Liver (tissue), 9 donors: ENCODE data around the gene LHFPL2. TPM values are rescaled to one million over a fixed set of nuclear protein-coding genes. Genes with fewer than 3 reads are reported as not detected.

ENCODE experiments used
- DNase-seq: peaks from one replicate; pipeline ENCODE4 v3.0.0-alpha.2; 2017; ENCODE audit warnings: low spot score
- H3K27ac ChIP-seq, 2 donors: one replicate each; pipeline ENCODE4 v1.7.0; 2013; ENCODE audit warnings: inconsistent platforms in 2 of 2, low read length in 2 of 2, control low read depth in 1 of 2, low read depth in 1 of 2, mild to moderate bottlenecking in 1 of 2
- H3K27me3 ChIP-seq, 4 donors: one replicate each; pipeline versions ENCODE4 v1.6.1 to v1.7.0; 2013; ENCODE audit warnings: low read length in 3 of 4, inconsistent platforms in 1 of 4, mild to moderate bottlenecking in 1 of 4, moderate library complexity in 1 of 4; ENCODE audit not compliant: control insufficient read depth in 4 of 4, insufficient read depth in 4 of 4
- H3K36me3 ChIP-seq, 4 donors: one replicate each; pipeline versions ENCODE4 v1.6.1 to v1.7.0; 2013; ENCODE audit warnings: low read length in 3 of 4, mild to moderate bottlenecking in 3 of 4, low read depth in 1 of 4, moderate library complexity in 1 of 4; ENCODE audit not compliant: control insufficient read depth in 4 of 4, insufficient read depth in 3 of 4
- H3K4me1 ChIP-seq, 4 donors: one replicate each; pipeline versions ENCODE4 v1.6.1 to v1.7.0; 2013; ENCODE audit warnings: low read length in 3 of 4, mild to moderate bottlenecking in 3 of 4, moderate library complexity in 1 of 4; ENCODE audit not compliant: control insufficient read depth in 4 of 4, insufficient read depth in 4 of 4
- H3K4me3 ChIP-seq, 3 donors: one replicate each; pipeline versions ENCODE4 v1.6.1 to v1.7.0; 2013; ENCODE audit warnings: low read length in 3 of 3, control low read depth in 1 of 3, low read depth in 1 of 3, mild to moderate bottlenecking in 1 of 3
- H3K9ac ChIP-seq, 2 donors: one replicate each; pipeline ENCODE4 v1.7.0; 2013; ENCODE audit warnings: low read length in 2 of 2, mild to moderate bottlenecking in 2 of 2, moderate library complexity in 2 of 2, control low read depth in 1 of 2, low read depth in 1 of 2
- H3K9me3 ChIP-seq, 4 donors: one replicate each; pipeline versions ENCODE4 v1.6.1 to v1.7.0; 2013; ENCODE audit warnings: low read length in 3 of 4; ENCODE audit not compliant: control insufficient read depth in 4 of 4
- ATF3 ChIP-seq: IDR thresholded peaks from 2 replicates; pipeline ENCODE4 v1.6.1; 2016; ENCODE audit warnings: antibody characterized with exemption
- CTCF ChIP-seq: fragments of 150-350 bp; IDR thresholded peaks from 2 replicates; pipeline ENCODE4 v1.5.1; 2017; ENCODE audit warnings: improper control_type of control experiment, low read depth, low read length; ENCODE audit not compliant: missing input control
- EGR1 ChIP-seq, 2 donors: IDR thresholded peaks; 2 replicates each; pipeline ENCODE4 v1.6.1; 2016 to 2018; ENCODE audit warnings: antibody characterized with exemption in 2 of 2, low read depth in 2 of 2
- FOXA1 ChIP-seq: IDR thresholded peaks from 2 replicates; pipeline ENCODE4 v1.6.1; 2016; ENCODE audit warnings: antibody characterized with exemption
- FOXA2 ChIP-seq: IDR thresholded peaks from 2 replicates; pipeline ENCODE4 v1.6.1; 2016; ENCODE audit warnings: antibody characterized with exemption
- GABPA ChIP-seq, 2 donors: IDR thresholded peaks in 1 of 2; conservative IDR thresholded peaks in 1 of 2; 2 replicates each; pipeline ENCODE4 v1.6.1; 2016; ENCODE audit warnings: antibody characterized with exemption in 2 of 2, mild to moderate bottlenecking in 1 of 2, moderate library complexity in 1 of 2
- HNF4G ChIP-seq: IDR thresholded peaks from 2 replicates; pipeline ENCODE4 v1.6.1; 2016; ENCODE audit warnings: antibody characterized with exemption
- JUND ChIP-seq, 2 donors: IDR thresholded peaks; 2 replicates each; pipeline ENCODE4 v1.6.1; 2016; ENCODE audit warnings: antibody characterized with exemption in 2 of 2
- MAX ChIP-seq: IDR thresholded peaks from 2 replicates; pipeline ENCODE4 v1.6.1; 2016; ENCODE audit warnings: antibody characterized with exemption
- NR2F2 ChIP-seq: IDR thresholded peaks from 2 replicates; pipeline ENCODE4 v1.6.1; 2016; ENCODE audit warnings: antibody characterized with exemption
- RAD21 ChIP-seq, 2 donors: IDR thresholded peaks; 2 replicates each; pipeline ENCODE4 v1.6.1; 2016; ENCODE audit warnings: antibody characterized with exemption in 2 of 2, mild to moderate bottlenecking in 2 of 2
- REST ChIP-seq: IDR thresholded peaks from 2 replicates; pipeline ENCODE4 v1.6.1; 2016; ENCODE audit warnings: antibody characterized with exemption, mild to moderate bottlenecking
- RXRA ChIP-seq, 2 donors: IDR thresholded peaks; 2 replicates each; pipeline ENCODE4 v1.6.1; 2017 to 2018; ENCODE audit warnings: antibody characterized with exemption in 2 of 2, mild to moderate bottlenecking in 1 of 2
- TAF1 ChIP-seq: conservative IDR thresholded peaks from 2 replicates; pipeline ENCODE4 v1.6.1; 2016; ENCODE audit warnings: antibody characterized with exemption, mild to moderate bottlenecking
- YY1 ChIP-seq: IDR thresholded peaks from 2 replicates; pipeline ENCODE4 v1.6.1; 2016; ENCODE audit warnings: antibody characterized with exemption, mild to moderate bottlenecking
- ZBTB33 ChIP-seq: IDR thresholded peaks from 2 replicates; pipeline ENCODE4 v1.6.1; 2016; ENCODE audit warnings: antibody characterized with exemption
- WGBS: extraction: QIAGEN DNeasy Blood & Tissue Kit; methylation state at CpG from one replicate; pipeline ENCODE4 v1.1.7; 2013; 5-methylcytosine and 5-hydroxymethylcytosine counted together
- polyA plus RNA-seq, 2 donors: library from polyadenylated mRNA; stranded (reverse) in 1 of 2; unstranded in 1 of 2; fragments of 200-250 nt in 1 of 2; fragments of >200 nt in 1 of 2; fragmentation: Nextera tagmentation in 1 of 2; extraction: Ambion mirVana in 1 of 2; gene quantifications; one replicate each; pipeline versions ENCODE4 v1.2.1 to v1.2.3, GENCODE V29; 2013 to 2015
- total RNA-seq, 2 donors: library from RNA; depleted of rRNA; stranded (reverse); fragments of >200 nt; gene quantifications; one replicate each; pipeline ENCODE4 v1.2.3, GENCODE V29; 2014
- donor health status: healthy.
- donor health status: healthy.
- donor health status: healthy.
- donor health status: healthy.
- donor health status: healthy.

The LHFPL2 gene
- total and polyA plus RNA-seq, 4 donors: 1.6 to 9.4 (median 5.6) TPM

- no peaks in the 10 kb centered on the region for H3K4me1 ChIP-seq
- TF ChIP-seq FOXA1: no peak
- TF ChIP-seq HNF4G: no peak
- no peak for TF ChIP-seq TAF1
- TF ChIP-seq CTCF: no peak
- no peak for TF ChIP-seq JUND (IDR thresholded peaks at IDR 0.05)
- no peak for TF ChIP-seq FOXA2
- TF ChIP-seq YY1: no peak
- TF ChIP-seq NR2F2: no peak
- TF ChIP-seq ZBTB33: no peak
- no peak for TF ChIP-seq REST
- H3K4me3 ChIP-seq: no peak overlapping the region
- H3K9me3 ChIP-seq: no peaks in the 10 kb centered on the region
- no peaks in the 10 kb centered on the region for H3K36me3 ChIP-seq
- WGBS: 90% methylated on average over 3 of the region's 3 CpGs
- DNase-seq: no peak
- H3K27ac ChIP-seq: no peak overlapping the region
- no peak overlapping the region for H3K9ac ChIP-seq
- H3K27me3 ChIP-seq: no peaks in the 10 kb centered on the region
Observed at GRCh38 chr5:78610636-78611035, 37.9 kb downstream of the LHFPL2 start.

- Histone ChIP-seq H3K27me3 (no peaks in the 10 kb centered on the region), H3K9me3 (no peaks in the 10 kb centered on the region), H3K9ac (no peak overlapping the region), H3K4me1 (no peaks in the 10 kb centered on the region), H3K4me3 (no peak overlapping the region), H3K36me3 (no peaks in the 10 kb centered on the region), H3K27ac (no peak overlapping the region)
- no peak for DNase-seq
- TF ChIP-seq HNF4G (no peak), NR2F2 (no peak), RAD21 (IDR thresholded peaks at IDR 0.05) (no peak), EGR1 (IDR thresholded peaks at IDR 0.05; ENCODE audit: low read depth in 2 of 2) (no peak)
- 90% methylated on average over 7 of the region's 7 CpGs for WGBS
Observed at GRCh38 chr5:78610163-78610583, 38.4 kb downstream of the LHFPL2 start.

- no peaks in the 10 kb centered on the region for H3K36me3 ChIP-seq
- H3K4me3 ChIP-seq: no peak overlapping the region
- no peaks in the 10 kb centered on the region for H3K9me3 ChIP-seq
- no peaks in the 10 kb centered on the region for H3K27me3 ChIP-seq
- no peaks in the 10 kb centered on the region for H3K4me1 ChIP-seq
- no peak overlapping the region for H3K27ac ChIP-seq
- no peak overlapping the region for H3K9ac ChIP-seq
- DNase-seq: no peak
- TF ChIP-seq FOXA1 (no peak), HNF4G (no peak), JUND (IDR thresholded peaks at IDR 0.05) (no peak), NR2F2 (no peak), RAD21 (IDR thresholded peaks at IDR 0.05) (no peak), GABPA (IDR thresholded peaks at IDR 0.05 in 1 of 2, conservative IDR thresholded peaks at IDR 0.05 in 1 of 2) (no peak), YY1 (no peak), EGR1 (IDR thresholded peaks at IDR 0.05; ENCODE audit: low read depth in 2 of 2) (no peak), TAF1 (no peak), CTCF (no peak), MAX (no peak), RXRA (IDR thresholded peaks at IDR 0.05) (no peak), ATF3 (no peak)
Observed at GRCh38 chr5:78607864-78608263, 40.7 kb downstream of the LHFPL2 start.
